Measurements from ENCODE around the gene LRRC4C.
"Not testable (repeated sequence)": the region's sequence is repeated elsewhere in the genome, so short reads cannot be mapped to it uniquely, and the experiment has no call there.

LRRC4C gene

DNA sequence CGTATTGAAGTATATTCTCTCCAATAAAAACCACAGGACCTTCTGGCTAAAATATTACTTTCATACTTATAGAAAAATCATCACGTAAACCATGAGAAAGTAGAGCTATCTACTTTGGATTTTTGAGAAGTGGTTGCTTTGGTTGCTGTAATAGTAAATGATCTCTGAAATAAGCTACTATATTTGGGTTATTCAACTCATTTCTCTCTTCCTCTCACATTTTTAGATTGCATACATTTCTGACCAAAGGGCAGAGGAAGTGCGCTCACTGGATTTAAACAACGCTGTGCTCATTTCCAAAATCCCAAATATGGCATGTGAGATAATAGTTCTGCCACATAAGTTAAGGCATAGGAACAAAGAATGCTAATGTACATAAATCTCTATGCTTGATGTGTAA, 357.0 kb downstream of the LRRC4C start:
- DNase-seq = no peak

DNA sequence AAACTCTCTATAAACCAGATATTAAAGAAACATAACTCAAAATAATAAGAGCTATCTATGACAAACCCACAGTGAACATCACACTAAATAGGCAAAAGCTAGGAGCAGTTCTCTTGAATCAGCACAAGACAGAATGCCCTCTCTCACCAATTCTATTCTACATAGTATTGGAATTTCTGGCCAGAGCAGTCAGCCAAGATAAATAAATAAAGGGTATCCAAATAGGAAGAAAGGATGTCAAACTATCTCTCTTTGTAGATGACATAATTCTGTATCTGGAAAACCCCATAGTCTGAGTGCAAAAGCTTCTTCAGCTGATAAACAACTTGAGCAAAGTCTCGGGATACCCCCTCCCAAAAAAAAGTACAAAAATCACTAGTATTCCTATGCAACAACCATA, 359.8 kb downstream of the LRRC4C start:
- no peak for DNase-seq

DNA sequence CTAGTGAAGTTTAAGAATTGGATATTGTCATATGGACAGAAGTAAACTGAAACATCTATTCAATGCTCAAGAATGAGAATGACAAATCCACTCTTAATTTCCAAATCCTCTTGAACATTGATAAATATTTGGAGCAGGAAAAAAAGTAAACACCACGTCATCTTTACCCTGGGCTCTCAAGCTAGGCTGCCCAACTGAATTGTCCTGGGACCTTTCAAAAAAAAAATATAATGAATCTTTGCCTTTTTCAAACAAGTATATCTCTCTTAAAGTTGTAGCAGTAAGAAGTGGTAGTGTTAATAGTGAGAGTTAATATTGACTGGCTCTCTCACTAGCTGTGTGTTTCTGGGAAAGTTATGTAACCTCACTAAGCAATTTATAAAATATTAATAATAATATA, 374.3 kb downstream of the LRRC4C start:
- DNase-seq = no peak

DNA sequence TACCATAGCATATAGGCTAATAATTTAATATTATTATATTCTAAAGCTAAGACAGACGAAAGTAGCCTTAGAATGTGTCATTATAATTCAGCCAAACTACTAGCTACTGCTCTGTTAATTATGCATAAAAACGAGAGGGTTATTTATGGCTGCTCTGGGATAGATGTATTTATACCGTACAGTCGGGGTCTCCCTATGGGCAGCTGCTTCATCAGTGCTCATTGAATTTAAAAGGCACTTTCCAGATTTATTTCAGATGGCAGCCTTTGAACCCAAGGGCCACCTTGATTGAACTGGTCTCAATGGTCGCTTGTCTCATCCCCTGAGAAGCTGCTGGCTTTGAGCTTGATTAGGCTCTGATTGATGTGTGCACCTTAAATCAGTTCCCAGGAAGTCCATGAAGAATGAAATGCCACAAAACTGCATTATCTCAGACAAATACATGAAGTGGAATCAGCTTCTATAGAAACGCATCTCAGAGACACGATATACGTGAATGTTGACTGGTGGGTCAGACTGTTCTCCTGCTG, 377.6 kb downstream of the LRRC4C start:
- DNase-seq = no peak

DNA sequence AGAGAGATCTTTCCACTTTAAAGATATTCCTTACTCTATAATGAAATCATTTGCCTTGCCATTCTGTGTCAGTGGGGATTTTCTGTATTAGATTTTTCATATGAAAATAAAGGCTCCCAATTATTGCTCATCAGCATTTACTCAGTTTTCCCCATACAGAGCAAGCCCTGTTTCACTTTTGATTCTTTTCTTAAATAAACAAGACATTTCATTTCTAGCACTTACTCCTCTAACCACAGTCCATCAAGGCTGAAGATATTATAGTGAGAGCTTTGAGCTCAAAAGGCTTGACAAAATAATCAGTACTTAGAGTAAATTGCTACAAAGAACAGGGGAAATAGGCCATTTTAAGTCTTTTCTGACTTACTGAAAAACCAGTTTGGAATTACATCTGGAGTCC, 385.1 kb downstream of the LRRC4C start:
- DNase-seq = no peak

- DNase-seq = no peak
These were observed 394.0 kb downstream of the LRRC4C start for GRCh38 chr11:41065432-41065831.

- DNase-seq = no peak
These were observed 401.3 kb downstream of the LRRC4C start for GRCh38 chr11:41058138-41058537.

DNA sequence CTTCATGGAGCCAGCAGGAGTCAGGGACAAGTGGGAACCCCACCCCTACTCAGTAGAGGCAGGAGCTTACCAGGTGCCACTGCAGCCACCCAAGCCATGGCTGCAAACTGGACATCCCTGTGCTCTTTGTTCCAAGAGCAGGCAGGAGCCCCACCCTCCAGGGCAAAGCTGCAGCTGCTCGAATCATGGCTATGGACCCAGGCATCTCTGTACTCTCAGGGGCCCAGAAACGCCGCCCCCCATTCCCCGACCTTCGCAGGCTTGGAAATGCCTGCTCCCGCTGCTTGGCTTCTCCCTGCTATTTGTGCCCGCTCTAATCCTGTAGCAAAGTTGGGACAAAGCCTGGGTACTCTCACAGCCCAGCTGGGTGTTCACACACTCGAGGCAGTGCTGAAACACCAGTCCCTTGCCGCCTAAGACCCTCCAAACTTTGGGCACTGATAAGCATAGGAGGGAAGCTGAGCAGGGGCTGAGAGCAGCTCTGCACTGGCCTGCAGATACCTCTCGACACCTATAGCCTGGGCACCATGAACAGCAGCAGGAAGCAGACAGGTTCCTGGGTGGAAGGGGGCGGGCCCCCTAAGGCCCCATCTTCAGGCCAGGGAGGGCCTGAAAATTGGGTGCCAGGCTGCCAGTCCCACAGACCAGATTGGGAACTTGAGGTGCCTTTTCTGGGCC, 402.4 kb downstream of the LRRC4C start:
- DNase-seq = no peak

DNA sequence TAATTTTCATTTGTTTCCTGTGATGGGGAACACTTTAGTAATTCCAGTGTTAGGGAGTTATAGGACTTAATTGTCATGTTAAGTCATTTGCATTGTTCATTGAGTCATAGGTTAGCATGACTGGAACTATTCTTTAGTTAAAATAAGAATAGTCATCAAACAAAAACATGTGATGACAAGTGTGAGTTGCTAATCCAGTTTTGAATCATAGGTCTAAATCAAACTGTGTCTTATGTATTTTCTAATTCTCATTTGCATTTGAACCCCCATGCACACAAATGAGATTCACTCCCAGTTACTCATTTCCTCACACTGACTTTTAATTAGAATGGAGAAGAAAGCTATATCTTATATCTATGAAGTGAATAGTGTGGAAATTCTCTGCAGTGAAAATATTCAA, 405.6 kb downstream of the LRRC4C start:
- DNase-seq = no peak

- DNase-seq = no peak
These were observed 407.4 kb downstream of the LRRC4C start for GRCh38 chr11:41051919-41052635.

- no peak for DNase-seq
These were observed 408.7 kb downstream of the LRRC4C start for GRCh38 chr11:41050791-41051190.

- no peak for DNase-seq
These were observed 412.2 kb downstream of the LRRC4C start for GRCh38 chr11:41047229-41047628.

GRCh38 chr11:41045266-41045665, 414.2 kb downstream of the LRRC4C start:
- no peak for DNase-seq

GRCh38 chr11:41044747-41045146, 414.7 kb downstream of the LRRC4C start:
- DNase-seq = no peak

DNA sequence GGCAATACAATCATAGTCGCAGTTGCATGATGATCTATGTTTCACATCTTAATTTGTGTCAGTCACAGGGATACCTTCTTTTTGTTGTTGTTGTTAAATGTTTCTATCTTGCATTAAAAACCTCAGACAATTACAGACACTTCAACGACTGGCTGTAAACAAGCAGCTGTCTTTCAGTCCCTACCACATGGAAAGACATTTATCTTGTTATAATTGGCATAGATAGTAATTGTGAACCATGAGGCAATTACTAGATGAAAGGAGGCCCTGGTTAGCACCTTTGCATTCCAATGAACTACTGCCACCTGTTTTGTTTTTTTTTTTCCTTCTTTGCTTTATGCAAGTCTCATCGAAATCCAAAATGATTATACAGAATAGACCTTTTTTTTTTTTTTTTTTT, 416.8 kb downstream of the LRRC4C start:
- DNase-seq = no peak

DNA sequence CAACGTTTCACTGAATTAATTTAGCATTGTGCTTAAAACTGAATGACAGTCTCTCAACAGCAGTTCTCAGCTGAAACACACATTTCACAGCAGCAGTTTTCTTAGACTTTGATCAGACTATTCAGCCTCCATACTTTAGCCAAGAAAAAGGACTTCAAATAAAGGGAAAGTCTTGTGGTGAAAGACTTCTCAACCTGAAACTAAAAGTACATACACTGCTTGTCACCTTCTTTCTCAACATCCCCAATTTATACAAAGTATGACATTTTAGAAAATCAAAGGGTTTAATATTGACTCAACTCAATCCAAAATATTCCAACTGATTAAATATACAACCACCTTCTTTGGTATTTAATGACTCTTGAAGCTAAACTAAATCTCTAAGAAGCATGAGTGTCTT, 419.0 kb downstream of the LRRC4C start:
- DNase-seq = no peak

DNA sequence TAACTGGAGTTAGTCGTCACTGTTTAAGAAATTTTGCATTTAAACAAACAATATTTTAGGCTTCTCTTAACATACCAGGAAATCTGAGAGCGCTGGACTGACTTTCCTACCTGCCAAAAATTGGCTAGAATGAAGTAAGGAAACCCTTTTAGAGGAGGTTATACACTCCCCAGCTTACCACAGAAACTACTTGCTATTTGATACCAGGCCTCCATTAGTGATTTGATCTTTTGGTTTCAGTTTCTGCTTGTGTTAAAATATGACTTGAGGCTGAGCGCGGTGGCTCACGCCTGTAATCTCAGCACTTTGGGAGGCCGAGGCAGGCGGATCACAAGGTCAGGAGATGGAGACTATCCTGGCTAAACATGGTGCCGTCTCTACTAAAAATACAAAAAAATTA, 419.9 kb downstream of the LRRC4C start:
- DNase-seq = no peak

DNA sequence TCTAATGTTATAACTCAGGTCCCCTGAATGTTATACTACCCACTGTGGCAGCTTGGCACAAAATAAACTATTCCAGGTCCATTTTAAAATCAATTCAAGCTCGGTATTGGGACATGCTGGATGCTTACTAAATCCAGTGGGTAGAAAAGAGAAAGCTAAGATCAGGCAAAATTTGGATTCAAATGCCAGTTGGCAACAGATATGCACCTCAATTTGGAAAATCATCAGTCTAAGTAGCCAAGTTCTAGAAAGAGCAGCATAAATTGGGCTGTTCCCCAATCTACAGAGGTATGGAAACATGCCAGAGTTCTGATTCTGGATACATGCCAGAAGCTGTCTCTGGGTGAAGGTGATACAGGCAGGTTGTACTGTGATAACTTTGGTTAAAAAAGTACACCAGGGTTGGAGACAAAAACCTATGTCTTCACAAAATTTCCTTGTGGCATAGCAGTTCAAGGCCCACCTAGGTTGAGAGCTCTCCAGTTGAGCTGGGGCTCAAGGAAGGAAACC, 427.8 kb downstream of the LRRC4C start:
- no peak for DNase-seq

DNA sequence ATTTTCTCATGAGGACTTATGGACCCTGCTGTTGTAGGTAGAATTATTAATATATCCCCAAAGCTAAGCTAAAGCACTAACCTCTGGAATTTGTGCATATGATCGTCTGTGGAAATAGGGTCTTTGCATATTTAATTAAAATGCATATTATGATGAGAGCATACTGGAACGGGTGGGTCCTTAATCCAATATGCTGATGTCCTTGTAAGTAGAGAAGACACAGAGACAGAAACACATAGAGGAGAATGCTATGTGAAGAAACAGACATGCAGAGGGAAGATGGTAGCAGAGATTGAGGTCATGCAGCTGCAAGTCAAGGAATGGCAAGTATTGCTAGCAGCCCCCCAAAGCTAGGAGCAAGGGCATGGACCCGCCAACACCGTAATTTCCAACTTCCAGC, 439.2 kb downstream of the LRRC4C start:
- DNase-seq = no peak

DNA sequence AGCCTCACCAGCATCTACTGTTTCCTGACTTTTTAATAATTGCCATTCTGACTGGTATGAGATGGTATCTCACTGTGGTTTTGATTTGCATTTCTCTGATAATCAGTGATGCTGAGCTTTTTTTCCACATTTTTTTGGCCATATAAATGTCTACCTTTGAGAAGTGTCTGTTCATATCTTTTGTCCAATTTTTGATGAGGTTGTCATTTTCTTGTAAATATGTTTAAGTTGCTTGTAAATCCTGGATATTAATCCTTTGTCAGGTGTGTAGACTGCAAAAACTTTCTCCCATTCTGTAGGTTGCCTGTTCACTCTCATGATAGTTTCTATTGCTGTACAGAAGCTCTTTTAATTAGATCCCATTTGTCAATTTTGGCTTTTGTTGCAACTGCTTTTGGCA, 439.8 kb downstream of the LRRC4C start:
- DNase-seq = not testable (repeated sequence)

GRCh38 chr11:41018224-41018623, 441.2 kb downstream of the LRRC4C start:
- DNase-seq = no peak

GRCh38 chr11:41010361-41011050, 448.9 kb downstream of the LRRC4C start:
- DNase-seq = no peak

- DNase-seq = no peak
These were observed 453.5 kb downstream of the LRRC4C start for GRCh38 chr11:41005986-41006385.
